Esophagus squamous epithelium (tissue), 5 donors: ENCODE measurements around the gene PDF. TPM values are rescaled to one million over a fixed set of nuclear protein-coding genes. Genes with fewer than 3 reads are reported as not detected.
A peak's percentile ranks its signal among the peaks of the same experiment; 100 is the strongest.

Experiments
- DNase-seq: peaks from one replicate; lab custom pipeline; 2025; lab: John Stamatoyannopoulos, UW
- H3K27ac ChIP-seq, 4 donors: fragments of 200-600 bp; sonication (generic); one replicate each; pipeline ENCODE4 v1.5.1; 2016 to 2019; ENCODE audit warnings: mild to moderate bottlenecking in 1 of 4
- H3K27me3 ChIP-seq, 4 donors: fragments of 200-600 bp; sonication (generic); 1 replicate in 3 of 4; 2 replicates in 1 of 4; pipeline versions ENCODE4 v1.5.1 to v1.6.0; 2017 to 2021; ENCODE audit warnings: antibody characterized with exemption in 1 of 4
- H3K36me3 ChIP-seq, 3 donors: fragments of 200-600 bp; sonication (generic); one replicate each; pipeline ENCODE4 v1.5.1; 2016 to 2019
- H3K4me1 ChIP-seq, 3 donors: fragments of 200-600 bp; sonication (generic); one replicate each; pipeline ENCODE4 v1.5.1; 2017 to 2019
- H3K4me3 ChIP-seq, 4 donors: fragments of 200-600 bp; sonication (generic); 1 replicate in 3 of 4; 2 replicates in 1 of 4; pipeline ENCODE4 v1.5.1; 2016 to 2019; ENCODE audit warnings: mild to moderate bottlenecking in 2 of 4, moderate library complexity in 1 of 4
- H3K9me3 ChIP-seq, 3 donors: fragments of 200-600 bp; sonication (generic); one replicate each; pipeline ENCODE4 v1.5.1; 2016 to 2019
- POLR2A ChIP-seq, 4 donors: fragments of 450-650 bp; IDR thresholded peaks; one replicate each; pipeline ENCODE4 v1.6.1; 2017; ENCODE audit warnings: antibody characterized with exemption in 4 of 4, mild to moderate bottlenecking in 4 of 4, moderate library complexity in 3 of 4
- WGBS, 2 donors: methylation state at CpG; one replicate each; pipeline ENCODE4 v1.1.5; 2018; 5-methylcytosine and 5-hydroxymethylcytosine counted together
- intact Hi-C: fragments of 100-400 bp; cut with DNase I; formaldehyde crosslinking; loops from one replicate; pipeline ENCODE4 v1.15.0; 2022
- total RNA-seq, 4 donors: library from RNA; depleted of rRNA; stranded (reverse); fragments of >200 nt; gene quantifications; one replicate each; pipeline ENCODE4 v1.1.0, GENCODE V29; 2016
- TF ChIP-seq, protein P1 (sequence below), 6 experiments: fragments of 450-650 bp in 4 of 6; fragments of 200-600 bp in 2 of 6; sonication (generic) in 2 of 6; IDR thresholded peaks; one replicate each; pipeline ENCODE4 v1.5.1; 2016 to 2019; ENCODE audit warnings: antibody characterized with exemption in 6 of 6, mild to moderate bottlenecking in 4 of 6, moderate library complexity in 4 of 6
- donor health status: DM: yes; HTN: yes; CAD: no.

The PDF gene
- total RNA-seq, 4 donors from 2014 or later: 14.3 to 21.8 (median 21.4) TPM

DNA sequence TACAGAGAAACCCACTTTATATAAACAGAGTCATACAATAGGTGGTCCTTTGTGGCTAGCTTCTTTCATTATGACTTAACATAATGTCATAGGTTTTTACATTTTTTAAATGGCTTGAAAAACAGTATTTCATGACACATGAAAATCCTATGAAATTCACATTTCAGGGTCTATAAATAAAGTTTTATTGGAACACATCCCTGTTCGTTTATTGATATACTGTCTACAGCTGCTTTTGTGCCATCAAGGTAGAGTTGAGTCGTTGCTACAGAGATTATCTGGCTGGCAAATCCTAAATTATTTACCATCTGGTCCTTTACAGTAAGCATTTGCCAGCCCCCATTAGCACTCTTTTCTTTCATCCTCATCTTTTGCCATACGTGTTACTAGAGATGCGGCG lies 16.9 kb downstream of the PDF start:
- DNase-seq: no peak
- intact Hi-C loops: no loop called here
- Histone ChIP-seq H3K9me3 (no peaks in the 10 kb centered on the region), H3K4me3 (no peak overlapping the region), H3K27me3 (no peaks in the 10 kb centered on the region), H3K36me3 (peaks cover 22 to 55% (median 26%) of the 10 kb centered on the region in 3 donors), H3K4me1 (peaks cover 5 to 45% (median 17%) of the 10 kb centered on the region in 3 donors), H3K27ac (no peak overlapping the region)
- 91 to 93% methylated on average over 5 of the region's 5 CpGs for WGBS, 2 donors
- no peak for TF ChIP-seq POLR2A (IDR thresholded peaks at IDR 0.05)
- TF ChIP-seq, protein P1, sequence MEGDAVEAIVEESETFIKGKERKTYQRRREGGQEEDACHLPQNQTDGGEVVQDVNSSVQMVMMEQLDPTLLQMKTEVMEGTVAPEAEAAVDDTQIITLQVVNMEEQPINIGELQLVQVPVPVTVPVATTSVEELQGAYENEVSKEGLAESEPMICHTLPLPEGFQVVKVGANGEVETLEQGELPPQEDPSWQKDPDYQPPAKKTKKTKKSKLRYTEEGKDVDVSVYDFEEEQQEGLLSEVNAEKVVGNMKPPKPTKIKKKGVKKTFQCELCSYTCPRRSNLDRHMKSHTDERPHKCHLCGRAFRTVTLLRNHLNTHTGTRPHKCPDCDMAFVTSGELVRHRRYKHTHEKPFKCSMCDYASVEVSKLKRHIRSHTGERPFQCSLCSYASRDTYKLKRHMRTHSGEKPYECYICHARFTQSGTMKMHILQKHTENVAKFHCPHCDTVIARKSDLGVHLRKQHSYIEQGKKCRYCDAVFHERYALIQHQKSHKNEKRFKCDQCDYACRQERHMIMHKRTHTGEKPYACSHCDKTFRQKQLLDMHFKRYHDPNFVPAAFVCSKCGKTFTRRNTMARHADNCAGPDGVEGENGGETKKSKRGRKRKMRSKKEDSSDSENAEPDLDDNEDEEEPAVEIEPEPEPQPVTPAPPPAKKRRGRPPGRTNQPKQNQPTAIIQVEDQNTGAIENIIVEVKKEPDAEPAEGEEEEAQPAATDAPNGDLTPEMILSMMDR (IDR thresholded peaks at IDR 0.05): no peak

DNA sequence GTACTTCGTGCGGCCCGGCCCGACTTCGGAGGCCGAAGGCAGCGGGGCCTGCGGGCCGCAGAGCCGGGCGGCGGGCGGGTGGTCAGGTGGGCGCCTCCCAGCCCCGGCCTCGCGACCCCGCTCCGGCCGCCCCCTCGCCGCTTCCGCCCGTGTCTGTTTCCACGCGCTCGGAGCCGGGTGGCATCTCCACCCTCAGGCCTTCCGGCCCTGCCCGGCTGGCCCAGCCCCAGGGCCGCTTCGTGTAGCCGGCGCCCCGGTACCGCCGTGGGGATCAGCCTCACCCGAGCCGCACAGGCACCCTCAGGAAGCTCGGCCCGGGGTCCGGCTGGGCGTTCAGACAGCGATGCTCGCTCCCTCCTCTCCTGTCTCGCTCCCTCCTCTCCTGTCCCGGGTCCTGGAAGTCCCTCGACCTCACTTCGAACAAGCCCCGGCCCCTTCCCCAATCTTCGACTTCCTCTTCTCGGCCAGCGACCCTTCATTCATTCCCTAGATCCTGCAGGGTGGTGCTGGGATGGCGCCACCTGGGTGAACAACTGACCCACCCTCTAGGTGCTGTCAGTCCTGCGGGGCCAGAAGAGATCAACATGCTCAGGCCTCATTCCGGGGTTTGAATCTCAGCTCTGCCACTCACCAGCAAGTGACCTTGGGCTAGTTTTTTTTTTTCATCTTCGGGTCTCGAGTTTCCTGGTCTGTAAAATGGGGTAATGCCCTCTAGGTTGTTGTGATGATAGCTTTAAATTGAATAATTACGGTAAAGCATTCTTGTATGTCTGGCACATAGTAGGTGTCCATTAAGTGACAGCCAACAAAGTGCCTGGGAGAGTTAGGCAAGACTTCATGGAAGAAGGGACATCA lies 18.6 kb downstream of the PDF start:
- Histone ChIP-seq H3K4me1 (peaks cover 5 to 45% (median 17%) of the 10 kb centered on the region in 3 donors), H3K27ac (peak overlapping the region; percentile 87 to 97 (median 93)), H3K9me3 (no peaks in the 10 kb centered on the region), H3K36me3 (peaks cover 9 to 43% (median 21%) of the 10 kb centered on the region in 3 donors), H3K4me3 (peak overlapping the region; percentile 73 to 99 (median 94)), H3K27me3 (no peaks in the 10 kb centered on the region)
- intact Hi-C loops: no loop called here
- DNase-seq: no peak
- TF ChIP-seq, protein P1 (IDR thresholded peaks at IDR 0.05): no peak
- TF ChIP-seq POLR2A (IDR thresholded peaks at IDR 0.05): no peak
- 2 to 3% methylated on average over 20 to 24 of the region's 59 CpGs for WGBS, 2 donors

DNA sequence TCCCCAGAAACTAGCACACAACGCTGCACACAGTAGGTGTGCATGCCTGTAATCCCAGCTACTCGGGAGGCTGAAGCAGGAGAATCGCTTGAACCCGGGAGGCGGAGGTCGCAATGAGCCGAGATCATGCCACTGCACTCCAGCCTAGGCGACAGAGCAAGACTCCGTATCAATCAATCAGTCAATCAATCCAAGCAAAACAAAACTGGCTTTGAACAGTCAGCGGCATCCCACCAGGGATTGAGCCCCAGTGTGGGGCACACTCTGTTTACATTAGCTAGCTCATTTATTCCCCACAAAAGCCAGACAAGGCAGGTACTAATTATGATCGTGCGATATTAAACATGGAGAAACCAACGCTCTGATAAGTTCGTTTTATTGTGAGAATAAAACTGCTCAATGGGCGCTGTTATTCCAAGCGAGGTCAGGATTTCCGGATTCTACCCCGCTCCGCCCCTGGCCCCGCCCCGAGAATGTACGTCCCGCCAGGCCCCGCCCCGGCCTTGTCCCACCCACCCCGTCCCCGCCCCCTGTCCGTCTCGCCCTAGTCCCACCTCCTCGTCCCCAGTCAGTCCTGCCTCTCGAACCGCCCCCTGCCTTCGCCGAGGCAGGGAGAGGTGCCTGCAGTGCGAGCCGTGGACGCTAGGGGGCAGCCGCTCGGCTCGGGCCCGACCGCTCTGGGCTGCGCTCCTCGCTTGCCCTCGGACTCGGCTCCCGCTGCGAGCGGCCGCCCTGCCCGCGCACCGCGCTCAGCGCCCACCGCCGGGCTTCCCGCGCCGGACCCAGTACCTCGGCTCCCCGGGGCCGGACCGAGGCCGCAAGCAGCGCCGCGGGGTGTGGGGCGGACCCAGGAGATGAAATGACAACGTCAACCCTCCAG lies 19.5 kb downstream of the PDF start, which contains the start of gene VPS4A:
TSS of gene VPS4A (plus strand) at position 698 of the 880 bp plus-strand sequence. CDS start at position 860, 162 bp downstream.
- 5 to 39% methylated on average over 11 to 15 of the region's 70 CpGs for WGBS, 2 donors
- Histone ChIP-seq H3K27me3 (no peaks in the 10 kb centered on the region), H3K4me3 (peak within 1 kb of the TSS; percentile 73 to 99 (median 94)), H3K36me3 (peaks cover under 1 to 42% (median 12%) of the 10 kb centered on the region in 3 donors), H3K9me3 (no peaks in the 10 kb centered on the region), H3K27ac (peak within 1 kb of the TSS; percentile 87 to 97 (median 93)), H3K4me1 (peaks cover 5 to 45% (median 17%) of the 10 kb centered on the region in 3 donors)
- TF ChIP-seq, protein P1 (IDR thresholded peaks at IDR 0.05): peak; percentile 87 to 99 (median 96)
- TF ChIP-seq POLR2A (IDR thresholded peaks at IDR 0.05): peak in 2 of 4 donors; percentile 76 to 79
- intact Hi-C loops: no loop called here
- peak; percentile 76 for DNase-seq

DNA sequence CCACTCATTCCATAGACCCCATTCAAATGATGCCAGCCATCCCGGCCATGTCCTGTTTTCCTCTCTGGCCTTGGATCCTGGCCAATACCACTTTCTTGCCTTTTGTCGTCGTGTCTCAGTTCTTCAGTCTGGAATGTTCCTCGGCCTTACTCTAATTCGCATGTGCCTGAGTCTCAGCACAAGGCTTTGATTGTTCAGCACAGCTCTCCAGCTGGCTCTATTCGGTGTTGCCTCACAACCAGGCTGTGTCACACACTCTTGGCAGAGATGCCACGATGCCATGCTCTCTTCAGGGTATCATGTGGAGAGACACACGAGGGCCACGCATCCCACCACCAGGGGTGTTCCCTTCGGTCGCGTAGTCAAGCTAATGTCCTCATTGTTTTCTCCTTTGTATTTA lies 21.1 kb downstream of the PDF start:
- H3K4me1 ChIP-seq: peaks cover 5 to 33% (median 12%) of the 10 kb centered on the region in 3 donors
- DNase-seq: no peak
- H3K9me3 ChIP-seq: no peaks in the 10 kb centered on the region
- no peak overlapping the region for H3K27ac ChIP-seq
- intact Hi-C loops: no loop called here
- WGBS, 2 donors: 85 to 90% methylated on average over 12 of the region's 12 CpGs
- H3K4me3 ChIP-seq: no peak overlapping the region
- TF ChIP-seq POLR2A (IDR thresholded peaks at IDR 0.05): no peak
- TF ChIP-seq, protein P1 (IDR thresholded peaks at IDR 0.05): no peak
- peaks cover 0 to 36% (median 0%) of the 10 kb centered on the region in 3 donors for H3K36me3 ChIP-seq
- no peaks in the 10 kb centered on the region for H3K27me3 ChIP-seq
